Measurements from ENCODE around the gene FNDC3B. TPM values are rescaled to one million over a fixed set of nuclear protein-coding genes. Genes with fewer than 3 reads are reported as not detected.

Gene FNDC3B
- total and polyA plus RNA-seq, 10 donors, result 3.1 to 149 (median 103) TPM

GRCh38 chr3:172051310-172051956 lies 12.1 kb downstream of the FNDC3B start:
- peaks cover 0 to 35% (median 0%) of the 10 kb centered on the region in 6 donors for H3K36me3 ChIP-seq
- no peak overlapping the region for H3K4me3 ChIP-seq
- no peak for DNase-seq
- intact Hi-C loops (cut with DNase I; ENCODE audit: low total_unique reads), result no loop called here
- H3K9me3 ChIP-seq, result no peaks in the 10 kb centered on the region
- no peak overlapping the region for H3K27ac ChIP-seq
- TF ChIP-seq POLR2AphosphoS5 (IDR thresholded peaks at IDR 0.05) (no peak), POLR2A (IDR thresholded peaks at IDR 0.05) (no peak), CTCF (IDR thresholded peaks at IDR 0.05 in 8 of 11, conservative IDR thresholded peaks at IDR 0.05 in 3 of 11) (no peak)
- H3K4me1 ChIP-seq, result peaks cover 17 to 48% (median 28%) of the 10 kb centered on the region in 6 donors
- 91 to 98% (median 97%) methylated on average over 3 of the region's 3 CpGs for WGBS, 5 donors
- H3K27me3 ChIP-seq (replicated peaks in 1 of 7), result no peaks in the 10 kb centered on the region

- intact Hi-C loops (cut with DNase I; ENCODE audit: low total_unique reads), result no loop called here
- Histone ChIP-seq H3K9me3 (no peaks in the 10 kb centered on the region), H3K4me1 (peaks cover 17 to 48% (median 28%) of the 10 kb centered on the region in 6 donors), H3K4me3 (no peak overlapping the region), H3K36me3 (peaks cover 0 to 35% (median 0%) of the 10 kb centered on the region in 6 donors), H3K27me3 (replicated peaks in 1 of 7) (no peaks in the 10 kb centered on the region), H3K27ac (no peak overlapping the region)
- no peak for DNase-seq
- WGBS, 5 donors, result 96 to 100% (median 97%) methylated on average over 5 of the region's 5 CpGs
- TF ChIP-seq CTCF (IDR thresholded peaks at IDR 0.05 in 8 of 11, conservative IDR thresholded peaks at IDR 0.05 in 3 of 11) (no peak), POLR2AphosphoS5 (IDR thresholded peaks at IDR 0.05) (no peak), POLR2A (IDR thresholded peaks at IDR 0.05) (no peak)
Observed at GRCh38 chr3:172051957-172052354, 12.6 kb downstream of the FNDC3B start.

GRCh38 chr3:172052405-172052804 lies 13.0 kb downstream of the FNDC3B start:
- Histone ChIP-seq H3K9me3 (no peaks in the 10 kb centered on the region), H3K4me1 (peaks cover 17 to 49% (median 32%) of the 10 kb centered on the region in 6 donors), H3K4me3 (no peak overlapping the region), H3K27me3 (replicated peaks in 1 of 7) (no peaks in the 10 kb centered on the region), H3K36me3 (peaks cover 0 to 35% (median 0%) of the 10 kb centered on the region in 6 donors), H3K27ac (no peak overlapping the region)
- no peak for DNase-seq
- TF ChIP-seq POLR2AphosphoS5 (IDR thresholded peaks at IDR 0.05), result no peak
- TF ChIP-seq CTCF (IDR thresholded peaks at IDR 0.05 in 8 of 11, conservative IDR thresholded peaks at IDR 0.05 in 3 of 11), result no peak
- intact Hi-C loops (cut with DNase I; ENCODE audit: low total_unique reads), result no loop called here
- WGBS, 5 donors, result 90 to 99% (median 96%) methylated on average over 2 of the region's 2 CpGs

GRCh38 chr3:172054115-172054764 lies 14.9 kb downstream of the FNDC3B start:
- 78 to 94% (median 81%) methylated on average over 6 of the region's 6 CpGs for WGBS, 5 donors
- TF ChIP-seq CTCF (IDR thresholded peaks at IDR 0.05 in 8 of 11, conservative IDR thresholded peaks at IDR 0.05 in 3 of 11), result no peak
- no peak for TF ChIP-seq POLR2A (IDR thresholded peaks at IDR 0.05)
- TF ChIP-seq POLR2AphosphoS5 (IDR thresholded peaks at IDR 0.05), result no peak
- Histone ChIP-seq H3K9me3 (no peaks in the 10 kb centered on the region), H3K4me1 (peaks cover 17 to 61% (median 35%) of the 10 kb centered on the region in 6 donors), H3K27me3 (replicated peaks in 1 of 7) (no peaks in the 10 kb centered on the region), H3K27ac (peak overlapping the region in 6 of 8 donors; percentile 12 to 69 (median 58)), H3K36me3 (peaks cover 0 to 35% (median 0%) of the 10 kb centered on the region in 6 donors), H3K4me3 (no peak overlapping the region)
- intact Hi-C loops (cut with DNase I; ENCODE audit: low total_unique reads), result no loop called here
- DNase-seq, result no peak
